ENCODE results near the gene ANGPTL2. TPM values are rescaled to one million over a fixed set of nuclear protein-coding genes. Genes with fewer than 3 reads are reported as not detected.

The ANGPTL2 gene
- total RNA-seq, 4 donors from 2014 or later: 78.4 to 95.0 (median 87.3) TPM

- TF ChIP-seq CTCF (IDR thresholded peaks at IDR 0.05; ENCODE audit: low read depth): no peak
These were observed 37.6 kb upstream of the ANGPTL2 start for GRCh38 chr9:127159949-127160610.

GRCh38 chr9:127159325-127159801 lies 36.9 kb upstream of the ANGPTL2 start:
- TF ChIP-seq CTCF (IDR thresholded peaks at IDR 0.05; ENCODE audit: low read depth): no peak

- TF ChIP-seq CTCF (IDR thresholded peaks at IDR 0.05; ENCODE audit: low read depth): no peak
These were observed 36.4 kb upstream of the ANGPTL2 start for GRCh38 chr9:127158786-127159324.

- TF ChIP-seq CTCF (IDR thresholded peaks at IDR 0.05; ENCODE audit: low read depth): no peak
These were observed 33.0 kb upstream of the ANGPTL2 start for GRCh38 chr9:127155314-127155960.

- TF ChIP-seq CTCF (IDR thresholded peaks at IDR 0.05; ENCODE audit: low read depth): no peak
These were observed 32.2 kb upstream of the ANGPTL2 start for GRCh38 chr9:127154390-127155191.

- no peak for TF ChIP-seq CTCF (IDR thresholded peaks at IDR 0.05; ENCODE audit: low read depth)
These were observed 31.6 kb upstream of the ANGPTL2 start for GRCh38 chr9:127154003-127154389.

GRCh38 chr9:127153501-127153900 lies 31.1 kb upstream of the ANGPTL2 start:
- no peak for TF ChIP-seq CTCF (IDR thresholded peaks at IDR 0.05; ENCODE audit: low read depth)

Measured in subcutaneous adipose tissue (tissue), 4 donors.